Measurements from ENCODE around the gene MSH3. TPM values are rescaled to one million over a fixed set of nuclear protein-coding genes. Genes with fewer than 3 reads are reported as not detected.

Gene MSH3
- total and polyA plus RNA-seq, 8 donors = 2.3 to 25.5 (median 9.9) TPM

DNA sequence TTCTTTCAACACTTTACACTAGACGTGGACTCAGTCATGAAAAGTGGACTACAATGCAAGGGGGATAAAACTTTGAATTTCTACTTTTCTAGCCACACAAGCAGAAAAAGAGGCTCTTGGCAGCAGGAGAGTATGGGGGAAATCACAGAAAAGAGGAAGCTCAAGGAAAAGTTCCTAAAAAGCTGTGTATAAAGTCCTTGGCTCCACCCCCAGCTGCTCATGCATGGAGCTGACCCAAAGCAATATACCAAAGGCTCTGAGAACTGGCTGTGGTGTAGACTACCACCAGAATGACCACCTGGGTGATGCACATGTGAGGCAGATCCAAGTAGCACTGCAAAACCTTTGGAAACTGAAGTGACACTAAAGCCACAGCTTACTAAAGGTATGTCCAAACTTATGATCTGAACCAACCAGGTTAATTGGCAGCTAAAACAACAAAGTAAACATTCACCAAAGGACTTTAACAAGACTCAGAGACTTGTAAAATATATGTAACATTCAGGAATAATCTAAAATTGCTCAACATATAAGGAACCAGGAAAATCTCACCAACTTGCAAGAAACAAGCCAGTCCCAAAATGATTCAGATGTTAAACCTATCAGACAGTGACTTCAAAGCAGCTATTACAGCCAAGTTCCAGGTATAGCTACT lies 250.2 kb downstream of the MSH3 start:
- no peak for DNase-seq
- TF ChIP-seq, protein P1, sequence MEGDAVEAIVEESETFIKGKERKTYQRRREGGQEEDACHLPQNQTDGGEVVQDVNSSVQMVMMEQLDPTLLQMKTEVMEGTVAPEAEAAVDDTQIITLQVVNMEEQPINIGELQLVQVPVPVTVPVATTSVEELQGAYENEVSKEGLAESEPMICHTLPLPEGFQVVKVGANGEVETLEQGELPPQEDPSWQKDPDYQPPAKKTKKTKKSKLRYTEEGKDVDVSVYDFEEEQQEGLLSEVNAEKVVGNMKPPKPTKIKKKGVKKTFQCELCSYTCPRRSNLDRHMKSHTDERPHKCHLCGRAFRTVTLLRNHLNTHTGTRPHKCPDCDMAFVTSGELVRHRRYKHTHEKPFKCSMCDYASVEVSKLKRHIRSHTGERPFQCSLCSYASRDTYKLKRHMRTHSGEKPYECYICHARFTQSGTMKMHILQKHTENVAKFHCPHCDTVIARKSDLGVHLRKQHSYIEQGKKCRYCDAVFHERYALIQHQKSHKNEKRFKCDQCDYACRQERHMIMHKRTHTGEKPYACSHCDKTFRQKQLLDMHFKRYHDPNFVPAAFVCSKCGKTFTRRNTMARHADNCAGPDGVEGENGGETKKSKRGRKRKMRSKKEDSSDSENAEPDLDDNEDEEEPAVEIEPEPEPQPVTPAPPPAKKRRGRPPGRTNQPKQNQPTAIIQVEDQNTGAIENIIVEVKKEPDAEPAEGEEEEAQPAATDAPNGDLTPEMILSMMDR (IDR thresholded peaks at IDR 0.05) = no peak
- TF ChIP-seq POLR2AphosphoS5 (IDR thresholded peaks at IDR 0.05) (no peak), POLR2A (IDR thresholded peaks at IDR 0.05) (no peak), EP300 (IDR thresholded peaks at IDR 0.05) (no peak)
- WGBS, 5 donors = 30 to 86% (median 79%) methylated on average over 1 of the region's 1 CpG

DNA sequence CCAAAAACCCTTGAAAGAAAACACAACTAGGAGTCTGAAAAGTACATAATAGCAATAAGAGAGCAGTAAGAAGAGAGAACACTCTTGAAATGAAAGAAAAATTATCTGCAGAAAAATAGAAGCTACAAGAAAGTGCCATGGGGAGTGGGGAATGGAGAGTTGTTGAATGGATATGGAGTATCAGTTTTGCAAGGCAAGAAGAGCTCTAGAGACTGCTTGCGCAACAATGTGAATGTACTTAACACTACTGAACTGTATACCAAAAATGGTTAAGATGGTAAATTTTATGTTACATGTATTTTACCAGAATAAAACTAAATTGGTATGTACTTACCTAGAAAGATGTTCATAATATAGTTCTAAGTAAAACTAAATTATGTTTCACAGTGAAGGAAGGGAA lies 251.0 kb downstream of the MSH3 start:
- DNase-seq = no peak
- TF ChIP-seq POLR2A (IDR thresholded peaks at IDR 0.05) = no peak
- no peak for TF ChIP-seq POLR2AphosphoS5 (IDR thresholded peaks at IDR 0.05)
- TF ChIP-seq EP300 (IDR thresholded peaks at IDR 0.05) = no peak
- TF ChIP-seq, protein P1 (IDR thresholded peaks at IDR 0.05) = no peak
- Histone ChIP-seq H3K4me3 (no peak overlapping the region), H3K27ac (no peak overlapping the region), H3K4me1 (no peaks in the 10 kb centered on the region), H3K36me3 (peaks cover 0 to 4% (median 0%) of the 10 kb centered on the region in 4 donors), H3K27me3 (no peaks in the 10 kb centered on the region), H3K9me3 (peaks cover 5 to 30% (median 14%) of the 10 kb centered on the region in 4 donors)
- WGBS, 5 donors = 97 to 100% (median 97%) methylated on average over 1 of the region's 1 CpG
- intact Hi-C loops (cut with DNase I; ENCODE audit: low total_unique reads) = no loop called here

More for the DNA sequence above, 250.2 kb downstream of the MSH3 start:
- no peaks in the 10 kb centered on the region for H3K4me1 ChIP-seq
- no peaks in the 10 kb centered on the region for H3K27me3 ChIP-seq
- no peak overlapping the region for H3K27ac ChIP-seq
- H3K9me3 ChIP-seq = peaks cover 5 to 35% (median 14%) of the 10 kb centered on the region in 4 donors
- H3K4me3 ChIP-seq = no peak overlapping the region
- H3K36me3 ChIP-seq = peaks cover 0 to 4% (median 0%) of the 10 kb centered on the region in 4 donors
- intact Hi-C loops (cut with DNase I; ENCODE audit: low total_unique reads) = no loop called here

GRCh38 chr5:80912479-80912878 lies 258.0 kb downstream of the MSH3 start:
- H3K27ac ChIP-seq = no peak overlapping the region
- TF ChIP-seq POLR2A (IDR thresholded peaks at IDR 0.05) (no peak), EP300 (IDR thresholded peaks at IDR 0.05) (no peak), POLR2AphosphoS5 (IDR thresholded peaks at IDR 0.05) (no peak)
- TF ChIP-seq, protein P1 (IDR thresholded peaks at IDR 0.05) = no peak

GRCh38 chr5:80915716-80916115 lies 261.3 kb downstream of the MSH3 start:
- Histone ChIP-seq H3K4me3 (no peak overlapping the region), H3K27ac (no peak overlapping the region), H3K27me3 (no peaks in the 10 kb centered on the region), H3K36me3 (peaks cover 0 to 6% (median 3%) of the 10 kb centered on the region in 4 donors), H3K4me1 (no peaks in the 10 kb centered on the region), H3K9me3 (peaks cover 0 to 8% (median 0%) of the 10 kb centered on the region in 4 donors)
- TF ChIP-seq, protein P1 (IDR thresholded peaks at IDR 0.05) = no peak
- no peak for TF ChIP-seq POLR2A (IDR thresholded peaks at IDR 0.05)
- TF ChIP-seq POLR2AphosphoS5 (IDR thresholded peaks at IDR 0.05) = no peak
- 74 to 93% (median 84%) methylated on average over 1 of the region's 1 CpG for WGBS, 5 donors
- intact Hi-C loops (cut with DNase I; ENCODE audit: low total_unique reads) = no loop called here
- no peak for DNase-seq

More at GRCh38 chr5:80912479-80912878, 258.0 kb downstream of the MSH3 start:
- H3K4me3 ChIP-seq = no peak overlapping the region
- 81 to 86% (median 82%) methylated on average over 3 of the region's 3 CpGs for WGBS, 5 donors
- intact Hi-C loops (cut with DNase I; ENCODE audit: low total_unique reads) = no loop called here
- H3K9me3 ChIP-seq = peaks cover 0 to 8% (median 0%) of the 10 kb centered on the region in 4 donors
- H3K36me3 ChIP-seq = peaks cover 0 to 6% (median 3%) of the 10 kb centered on the region in 4 donors
- H3K27me3 ChIP-seq = no peaks in the 10 kb centered on the region
- DNase-seq = no peak
- H3K4me1 ChIP-seq = no peaks in the 10 kb centered on the region

Measured in stomach (tissue), 9 donors.